Measurements from ENCODE around the gene PDZD2.

Gene PDZD2

DNA sequence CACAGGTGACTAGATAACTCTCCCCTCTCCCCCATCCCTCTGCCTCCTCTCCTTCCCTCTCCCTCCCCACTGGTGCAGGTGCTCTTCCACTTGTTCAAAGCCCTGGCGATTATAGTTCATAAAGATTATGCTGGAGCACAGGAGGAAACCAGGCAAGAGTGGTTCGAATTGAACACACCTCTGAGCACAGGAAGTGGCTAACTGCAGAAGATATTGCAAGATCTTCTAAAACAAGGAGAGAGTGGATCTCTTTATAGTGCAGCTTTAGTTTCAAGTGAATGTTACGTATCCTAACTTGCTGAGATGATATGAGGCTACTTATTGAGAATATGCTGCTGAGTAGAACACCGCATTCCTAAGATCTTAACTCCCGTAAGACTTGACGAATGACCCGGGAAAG lies 356.8 kb downstream of the PDZD2 start:
- TF ChIP-seq, protein P1, sequence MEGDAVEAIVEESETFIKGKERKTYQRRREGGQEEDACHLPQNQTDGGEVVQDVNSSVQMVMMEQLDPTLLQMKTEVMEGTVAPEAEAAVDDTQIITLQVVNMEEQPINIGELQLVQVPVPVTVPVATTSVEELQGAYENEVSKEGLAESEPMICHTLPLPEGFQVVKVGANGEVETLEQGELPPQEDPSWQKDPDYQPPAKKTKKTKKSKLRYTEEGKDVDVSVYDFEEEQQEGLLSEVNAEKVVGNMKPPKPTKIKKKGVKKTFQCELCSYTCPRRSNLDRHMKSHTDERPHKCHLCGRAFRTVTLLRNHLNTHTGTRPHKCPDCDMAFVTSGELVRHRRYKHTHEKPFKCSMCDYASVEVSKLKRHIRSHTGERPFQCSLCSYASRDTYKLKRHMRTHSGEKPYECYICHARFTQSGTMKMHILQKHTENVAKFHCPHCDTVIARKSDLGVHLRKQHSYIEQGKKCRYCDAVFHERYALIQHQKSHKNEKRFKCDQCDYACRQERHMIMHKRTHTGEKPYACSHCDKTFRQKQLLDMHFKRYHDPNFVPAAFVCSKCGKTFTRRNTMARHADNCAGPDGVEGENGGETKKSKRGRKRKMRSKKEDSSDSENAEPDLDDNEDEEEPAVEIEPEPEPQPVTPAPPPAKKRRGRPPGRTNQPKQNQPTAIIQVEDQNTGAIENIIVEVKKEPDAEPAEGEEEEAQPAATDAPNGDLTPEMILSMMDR (conservative IDR thresholded peaks at IDR 0.05; ENCODE audit: control insufficient read depth, insufficient read depth, low read depth, low read length): no peak
- no peak overlapping the region for H3K4me3 ChIP-seq (ENCODE audit: control insufficient read depth, low read depth, low read length)
- no peak for DNase-seq (ENCODE audit: low read depth)

DNA sequence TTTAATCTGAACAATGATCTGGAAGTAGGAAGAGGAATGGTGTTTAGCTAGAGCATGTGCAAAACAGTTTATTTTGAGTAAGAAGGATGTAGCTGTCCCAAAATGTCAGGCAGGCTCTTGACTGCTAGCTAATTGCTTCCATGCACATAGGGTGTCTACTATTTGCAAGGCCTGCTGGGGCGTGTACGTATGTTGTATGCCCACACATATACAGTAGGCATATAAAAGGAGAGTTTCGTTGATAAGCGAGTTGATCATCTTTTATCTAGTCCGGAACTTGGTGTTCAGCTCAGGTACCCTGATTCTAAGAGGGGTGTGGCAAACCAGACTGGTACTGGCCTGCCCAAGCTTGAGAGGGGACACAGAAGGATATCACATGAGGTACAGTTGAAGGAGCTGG lies 358.0 kb downstream of the PDZD2 start:
- TF ChIP-seq, protein P1 (conservative IDR thresholded peaks at IDR 0.05; ENCODE audit: control insufficient read depth, insufficient read depth, low read depth, low read length): no peak
- H3K4me3 ChIP-seq (ENCODE audit: control insufficient read depth, low read depth, low read length): no peak overlapping the region
- no peak for DNase-seq (ENCODE audit: low read depth)

DNA sequence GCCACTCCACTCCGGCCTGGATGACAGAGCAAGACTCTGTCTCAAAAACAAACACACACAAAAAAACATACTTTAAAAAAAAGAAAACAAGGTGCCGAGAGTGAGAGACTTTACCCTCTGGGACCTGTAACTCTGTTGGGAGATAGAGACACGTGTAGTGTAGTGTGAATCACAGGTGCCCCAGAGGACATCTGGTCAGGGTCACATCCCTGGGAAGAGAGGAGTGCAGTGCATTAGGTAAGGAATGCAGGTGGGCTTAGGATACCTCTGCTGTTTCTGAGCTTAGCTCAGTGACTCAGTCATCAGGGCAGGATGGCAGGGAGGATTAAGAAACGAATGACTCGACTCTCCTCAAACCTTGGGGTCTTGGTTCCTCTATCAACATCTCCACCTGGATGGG lies 360.5 kb downstream of the PDZD2 start:
- H3K4me3 ChIP-seq (ENCODE audit: control insufficient read depth, low read depth, low read length): no peak overlapping the region
- TF ChIP-seq, protein P1 (conservative IDR thresholded peaks at IDR 0.05; ENCODE audit: control insufficient read depth, insufficient read depth, low read depth, low read length): no peak
- no peak for DNase-seq (ENCODE audit: low read depth)

DNA sequence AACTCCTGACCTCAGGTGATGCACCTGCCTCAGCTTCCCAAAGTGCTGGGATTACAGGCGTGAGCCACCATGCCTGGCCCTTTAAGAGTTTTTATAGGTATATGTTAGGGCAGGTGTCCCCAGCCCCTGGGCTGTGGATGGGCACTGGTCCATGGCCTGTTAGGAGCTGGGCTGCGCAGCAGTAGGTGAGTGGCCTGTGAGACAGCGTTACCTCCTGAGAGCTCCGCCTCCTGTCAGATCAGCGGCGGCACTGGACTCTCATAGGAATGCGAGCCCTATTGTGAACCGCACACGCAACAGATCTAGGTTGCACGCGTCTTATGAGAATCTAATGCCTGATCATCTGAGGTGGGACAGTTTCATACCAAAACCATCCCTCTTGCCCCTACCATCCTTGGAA lies 361.8 kb downstream of the PDZD2 start:
- TF ChIP-seq, protein P1 (conservative IDR thresholded peaks at IDR 0.05; ENCODE audit: control insufficient read depth, insufficient read depth, low read depth, low read length): no peak
- no peak overlapping the region for H3K4me3 ChIP-seq (ENCODE audit: control insufficient read depth, low read depth, low read length)
- no peak for DNase-seq (ENCODE audit: low read depth)

DNA sequence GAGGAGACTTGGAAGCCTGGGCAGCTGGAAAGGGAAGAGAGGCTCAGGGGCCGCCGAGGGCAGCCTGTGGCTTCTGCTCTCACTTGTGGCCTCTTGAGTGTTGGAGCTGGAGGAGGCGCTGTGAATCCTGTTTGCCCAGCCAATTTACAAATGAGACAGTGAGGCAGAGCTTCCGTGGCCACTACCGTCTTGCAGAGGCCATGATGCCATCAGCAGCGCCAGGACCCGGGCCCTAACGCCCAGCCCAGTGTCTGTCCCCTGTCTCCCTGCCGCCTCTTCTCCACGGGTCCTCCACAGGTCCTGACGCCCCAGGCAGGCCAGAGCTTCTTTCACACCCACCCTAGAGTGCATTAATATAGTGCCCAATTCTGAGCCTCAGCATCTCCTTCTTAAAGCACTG lies 362.4 kb downstream of the PDZD2 start:
- DNase-seq (ENCODE audit: low read depth): no peak
- no peak overlapping the region for H3K4me3 ChIP-seq (ENCODE audit: control insufficient read depth, low read depth, low read length)
- TF ChIP-seq, protein P1 (conservative IDR thresholded peaks at IDR 0.05; ENCODE audit: control insufficient read depth, insufficient read depth, low read depth, low read length): no peak

DNA sequence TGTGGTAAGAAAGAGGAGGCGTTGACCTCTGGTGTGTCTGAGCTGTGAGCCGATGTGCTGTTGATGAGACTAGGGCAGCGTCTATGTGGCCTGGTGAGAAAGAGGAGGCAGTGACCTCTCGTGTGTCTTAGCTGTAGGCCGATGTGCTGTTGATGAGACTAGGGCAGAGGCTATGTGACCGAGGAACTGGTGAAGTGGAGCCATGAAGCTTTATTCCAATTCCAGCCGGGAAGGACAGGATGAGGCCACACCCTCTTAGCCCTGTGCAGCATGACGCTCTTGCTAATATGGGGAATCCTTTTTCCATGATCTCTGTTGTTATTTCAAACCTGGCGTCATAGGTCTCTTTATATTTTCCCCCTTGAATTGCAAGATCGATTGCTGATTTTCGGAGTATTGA lies 362.8 kb downstream of the PDZD2 start:
- TF ChIP-seq, protein P1 (conservative IDR thresholded peaks at IDR 0.05; ENCODE audit: control insufficient read depth, insufficient read depth, low read depth, low read length): no peak
- no peak overlapping the region for H3K4me3 ChIP-seq (ENCODE audit: control insufficient read depth, low read depth, low read length)
- DNase-seq (ENCODE audit: low read depth): no peak

DNA sequence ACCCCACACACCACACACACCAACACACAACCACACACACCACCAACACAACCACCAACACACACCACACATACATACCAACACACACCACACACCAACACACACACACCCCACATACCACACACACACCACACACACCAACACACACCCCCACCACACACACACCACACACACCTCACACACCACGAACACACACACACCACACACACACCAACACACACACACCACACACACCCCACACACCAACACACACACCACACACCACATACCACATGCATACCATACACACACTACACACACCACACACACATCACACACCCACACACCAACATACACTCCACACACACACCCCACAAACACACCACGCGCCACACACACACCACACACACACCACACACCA lies 363.8 kb downstream of the PDZD2 start:
- TF ChIP-seq, protein P1 (conservative IDR thresholded peaks at IDR 0.05; ENCODE audit: control insufficient read depth, insufficient read depth, low read depth, low read length): no peak
- no peak overlapping the region for H3K4me3 ChIP-seq (ENCODE audit: control insufficient read depth, low read depth, low read length)
- DNase-seq (ENCODE audit: low read depth): no peak
